ENCODE data around the gene PPP1R8.

Gene PPP1R8

GRCh38 chr1:27889506-27889905, 58.9 kb downstream of the PPP1R8 start:
- DNase-seq (ENCODE audit: low read depth in 4 of 4, low spot score in 1 of 4), result no peak

DNA sequence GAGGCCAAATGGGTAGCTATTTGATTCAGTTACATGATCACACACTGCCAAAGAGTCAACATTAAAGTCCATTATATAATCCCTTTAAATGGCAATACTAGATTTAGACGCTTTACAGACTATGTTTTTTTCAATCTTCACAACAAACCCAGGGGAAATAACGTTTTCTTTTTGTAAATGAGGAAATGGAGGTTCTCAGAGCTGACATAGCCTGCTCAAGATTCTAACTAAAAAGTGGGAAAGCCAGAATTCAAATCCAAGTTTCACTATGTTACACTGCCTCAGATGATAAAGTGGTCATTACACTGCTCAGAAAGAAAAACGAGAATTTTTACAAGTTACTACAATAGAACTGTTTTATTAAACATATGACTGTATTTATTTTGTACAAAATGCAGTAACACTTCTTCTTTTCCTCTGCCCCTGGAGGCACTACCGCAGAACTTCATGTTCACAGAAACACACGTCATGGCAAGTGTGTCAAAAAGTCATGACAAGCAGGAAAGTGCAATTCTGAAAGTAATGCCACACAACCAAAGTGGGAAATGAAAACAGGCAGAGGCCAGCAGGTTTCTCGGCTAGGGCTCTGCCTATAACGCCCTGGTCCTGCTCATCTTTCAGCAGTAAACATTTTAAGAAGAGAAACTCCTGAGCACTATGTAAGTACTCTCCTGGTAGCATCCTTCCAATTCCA, 60.8 kb downstream of the PPP1R8 start:
- peak in 1 of 4 experiments; percentile 34 for DNase-seq (ENCODE audit: low read depth in 4 of 4, low spot score in 1 of 4)

GRCh38 chr1:27894521-27894920, 63.9 kb downstream of the PPP1R8 start:
- DNase-seq (ENCODE audit: low read depth in 4 of 4, low spot score in 1 of 4), result no peak

Data from stimulated activated CD4-positive, alpha-beta T cell treated with anti-CD3 and anti-CD28 coated beads, Interleukin-1b, Interleukin-23, amount 100 ng/mL, for 24 hours (primary cell).